NCI-H1105 (cell line): ENCODE data around the gene KRT6A.
A peak's percentile ranks its signal among the peaks of the same experiment; 100 is the strongest.

Experiments used
- DNase-seq: peaks from one replicate; lab custom pipeline; 2025; lab: John Stamatoyannopoulos, UW

KRT6A gene

DNA sequence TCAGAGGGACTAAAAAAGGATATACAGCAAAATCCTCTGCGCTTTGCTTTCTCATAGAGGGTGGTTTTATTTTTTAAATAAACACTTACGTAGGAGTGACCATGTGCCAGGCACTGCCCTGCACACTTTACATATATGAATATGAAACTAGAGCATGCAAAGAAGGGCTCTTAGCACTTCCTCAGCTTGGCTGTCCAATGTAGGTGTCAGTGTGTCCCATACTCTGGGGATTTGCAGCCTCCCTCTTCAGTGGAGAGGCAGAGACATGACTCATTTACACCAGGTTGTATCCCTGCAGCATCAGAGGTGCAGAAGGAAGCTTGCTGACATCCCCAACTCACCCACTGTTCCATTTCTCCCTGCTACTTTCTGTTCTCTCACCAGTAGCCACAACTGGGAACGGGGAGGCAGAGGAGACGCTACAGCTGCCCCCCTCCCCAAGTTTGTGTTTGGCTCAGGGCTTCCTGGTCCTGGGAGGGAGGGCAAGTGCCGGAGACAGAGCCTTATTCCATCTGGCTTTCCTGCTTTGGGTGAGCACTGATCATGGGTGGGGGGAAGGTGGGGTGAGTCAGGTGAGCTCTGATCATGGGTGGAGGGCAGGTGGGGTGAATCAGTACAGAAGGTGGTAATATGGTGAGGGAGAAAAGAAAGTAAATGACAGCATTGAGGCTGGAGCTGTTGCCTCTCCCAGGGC is 32.0 kb upstream of the KRT6A start:
- no peak for DNase-seq

- no peak for DNase-seq
Measured at GRCh38 chr12:52524241-52524897, 31.3 kb upstream of the KRT6A start.

GRCh38 chr12:52523824-52524223 is 30.8 kb upstream of the KRT6A start:
- DNase-seq = no peak

GRCh38 chr12:52522346-52523011 is 29.4 kb upstream of the KRT6A start:
- no peak for DNase-seq

DNA sequence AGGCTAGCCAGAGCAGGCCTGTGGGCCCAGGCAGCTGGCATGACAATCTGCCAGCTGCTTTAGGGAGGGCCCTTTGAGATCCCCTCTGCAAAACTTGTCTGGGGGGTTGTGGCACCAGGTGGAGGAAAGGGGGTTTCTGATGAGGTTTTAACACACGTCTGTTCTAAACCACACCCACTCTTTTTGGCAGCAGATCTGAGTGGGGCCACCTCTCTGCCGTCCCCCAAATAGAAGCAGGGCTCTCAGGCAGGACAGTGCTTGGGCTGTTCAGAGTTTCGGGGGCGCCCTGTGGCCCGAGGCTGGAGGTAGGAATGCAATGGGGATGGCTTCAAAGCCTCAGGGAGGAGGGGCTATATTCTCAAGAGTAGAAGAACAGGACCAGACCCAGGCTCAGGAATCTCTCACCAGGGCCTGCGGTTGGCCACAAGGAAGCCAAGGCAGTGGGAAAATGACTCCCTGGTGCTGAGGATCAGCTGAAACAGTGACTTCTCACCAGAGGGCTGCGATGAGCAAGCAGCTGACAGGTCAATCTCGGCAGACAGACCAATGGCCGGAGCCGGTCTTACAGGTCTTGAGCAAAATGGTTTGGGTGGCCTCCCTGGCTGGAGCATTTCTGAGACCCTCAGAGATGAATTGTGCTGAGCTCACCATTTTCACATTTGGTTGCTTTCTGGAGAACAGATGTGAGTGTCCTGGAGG is 28.7 kb upstream of the KRT6A start:
- DNase-seq = peak; percentile 11

DNA sequence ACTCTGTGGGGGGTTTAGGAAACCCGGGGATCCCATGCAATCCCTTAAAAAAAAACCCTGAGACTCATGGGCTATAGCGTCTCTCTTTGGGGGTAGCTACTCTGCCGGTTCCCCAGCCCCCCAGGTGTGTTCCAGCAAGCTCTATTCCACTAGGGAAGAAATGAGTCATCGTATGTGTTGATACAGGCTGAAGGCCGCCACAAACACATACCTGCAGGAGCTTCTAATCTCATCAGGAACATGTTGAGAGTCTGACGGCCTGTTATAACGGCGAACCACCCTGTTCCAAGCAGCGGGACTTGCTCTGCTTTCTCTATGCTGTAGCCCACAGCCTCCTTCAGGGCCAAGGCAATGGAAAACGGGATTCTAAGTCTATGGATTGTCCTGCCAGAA is 28.1 kb upstream of the KRT6A start:
- DNase-seq = no peak

- no peak for DNase-seq
Measured at GRCh38 chr12:52519826-52520662, 27.0 kb upstream of the KRT6A start, which contains the start of gene KRT5. TSS of gene KRT5 (minus strand) at chr12:52520394. CDS start at chr12:52520296, 98 bp downstream.

DNA sequence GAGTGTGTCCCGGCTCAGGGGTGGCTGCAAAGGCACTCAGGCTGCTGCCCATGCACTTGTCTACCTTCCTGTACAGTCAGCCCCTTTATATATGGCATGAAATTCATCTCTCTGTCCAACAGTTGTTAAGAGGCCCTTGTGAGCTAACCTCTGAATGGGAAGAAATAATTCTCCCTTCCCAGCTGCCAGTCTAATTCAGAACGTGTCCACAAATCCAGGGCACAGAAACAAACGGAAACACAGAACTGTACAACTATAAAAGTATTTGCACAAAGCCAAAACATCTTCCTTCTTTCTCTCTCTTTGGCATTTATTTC is 26.3 kb upstream of the KRT6A start:
- DNase-seq = no peak

DNA sequence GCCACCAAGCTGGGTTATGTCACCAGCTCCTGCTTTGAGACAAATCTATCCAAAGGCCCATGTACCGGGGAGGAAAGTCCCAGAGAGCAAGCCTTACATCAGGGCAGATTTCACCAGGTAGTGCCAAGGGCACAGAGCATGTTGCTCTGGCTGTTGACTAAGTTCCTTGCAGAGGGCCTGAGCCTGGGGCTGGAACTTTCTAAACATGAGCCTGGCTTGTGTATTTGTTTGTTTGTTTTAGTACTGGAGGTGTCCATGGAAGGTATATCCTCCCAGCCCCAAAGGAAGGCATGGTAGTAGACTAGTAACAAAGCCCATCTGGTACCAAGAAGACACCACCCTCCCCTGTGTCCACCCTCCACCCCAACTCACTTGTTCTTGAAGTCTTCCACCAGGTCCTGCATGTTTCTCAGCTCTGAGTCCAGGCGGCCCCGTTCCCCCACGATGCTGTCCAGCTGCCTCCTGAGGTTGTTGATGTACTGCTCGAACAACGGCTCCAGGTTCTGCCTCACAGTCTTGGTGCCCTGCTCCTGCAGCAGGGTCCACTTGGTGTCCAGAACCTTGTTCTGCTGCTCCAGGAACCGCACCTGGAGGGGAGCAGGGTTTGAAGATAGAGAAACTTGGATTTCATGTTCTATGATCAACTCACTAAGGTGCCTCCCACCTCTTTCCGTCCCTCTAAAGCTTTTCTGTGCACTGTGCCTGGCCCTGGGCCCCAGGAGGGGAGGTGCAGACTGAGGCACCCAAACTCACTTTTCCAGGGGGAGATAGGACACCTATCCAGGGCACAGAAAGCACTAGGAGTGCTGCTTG is 25.7 kb upstream of the KRT6A start:
- no peak for DNase-seq

GRCh38 chr12:52517888-52518287 is 24.8 kb upstream of the KRT6A start:
- DNase-seq = no peak

GRCh38 chr12:52517005-52517835 is 24.2 kb upstream of the KRT6A start:
- DNase-seq = no peak

GRCh38 chr12:52515927-52516831 is 23.1 kb upstream of the KRT6A start:
- DNase-seq = no peak

DNA sequence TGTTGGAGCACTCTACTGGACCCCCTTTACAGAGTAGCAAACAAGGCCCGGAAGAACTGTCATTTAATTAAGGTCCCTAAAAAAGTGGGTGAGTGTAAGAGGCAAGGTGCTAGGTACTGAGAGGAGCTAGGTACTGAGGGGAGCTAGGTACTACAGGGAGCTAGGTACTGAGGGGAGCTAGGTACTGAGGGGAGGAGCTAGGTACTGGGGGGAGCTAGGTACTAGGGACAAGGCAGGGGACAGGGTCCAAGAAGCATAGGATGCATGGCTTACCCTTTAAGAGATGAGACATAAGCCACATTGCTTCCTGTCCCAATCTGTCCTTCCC is 22.2 kb upstream of the KRT6A start:
- DNase-seq = no peak

DNA sequence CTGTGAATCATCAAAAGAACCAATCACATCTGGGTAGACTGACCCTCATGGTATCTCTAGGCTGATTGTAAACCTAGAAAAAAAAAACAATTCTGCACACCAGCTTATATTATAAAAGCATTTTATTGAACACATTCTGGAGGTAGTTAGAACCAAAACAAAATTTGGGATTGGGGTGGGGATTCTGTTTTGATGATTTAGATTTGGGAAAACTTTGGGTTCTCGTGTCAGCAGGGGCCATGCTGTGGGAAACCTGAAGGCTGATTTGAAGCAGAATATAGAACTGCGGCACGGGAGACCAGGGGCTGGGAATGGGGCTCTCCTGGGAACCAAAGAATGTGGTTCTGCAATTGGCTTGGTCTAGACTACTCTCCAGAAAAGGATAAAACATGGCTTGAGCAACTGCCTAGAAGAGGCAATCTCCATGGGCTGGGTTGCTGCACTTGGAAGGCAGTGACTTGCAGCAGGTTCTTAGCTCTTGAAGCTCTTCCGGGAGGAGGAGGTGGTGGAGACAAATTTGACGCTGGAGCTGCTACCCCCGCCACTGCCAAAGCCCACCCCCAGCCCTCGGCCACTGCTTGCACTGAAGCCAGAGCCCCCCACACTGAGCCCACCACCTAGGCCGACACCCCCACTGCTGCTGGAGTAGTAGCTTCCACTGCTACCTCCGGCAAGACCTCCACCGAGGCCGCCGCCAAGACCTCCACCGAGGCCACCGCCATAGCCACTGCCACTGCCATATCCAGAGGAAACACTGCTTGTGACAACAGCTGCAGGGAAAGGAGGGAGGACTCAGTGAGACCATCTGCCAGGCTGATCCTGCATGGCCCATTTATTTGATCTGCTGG is 21.6 kb upstream of the KRT6A start:
- DNase-seq = no peak

- no peak for DNase-seq
Measured at GRCh38 chr12:52513736-52514135, 20.7 kb upstream of the KRT6A start.

DNA sequence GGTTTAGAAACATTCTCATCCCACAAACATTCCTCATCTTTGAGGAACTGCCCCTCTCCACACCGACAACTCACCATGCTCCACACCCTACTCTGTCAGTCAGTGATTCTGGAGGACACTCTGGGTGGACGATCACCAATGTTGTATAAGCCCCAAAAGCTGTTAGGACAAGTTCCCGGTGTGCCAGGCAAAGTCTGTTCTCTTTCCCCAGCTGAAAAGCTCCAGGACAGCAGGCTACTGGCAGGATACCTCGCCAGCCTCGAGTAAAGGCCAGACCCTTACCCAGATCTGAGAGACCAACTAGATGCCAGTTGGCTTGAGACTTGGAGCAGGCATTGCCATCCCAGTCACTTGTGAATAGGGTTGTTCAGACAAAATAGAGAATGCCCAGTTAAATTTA is 15.2 kb upstream of the KRT6A start:
- no peak for DNase-seq

DNA sequence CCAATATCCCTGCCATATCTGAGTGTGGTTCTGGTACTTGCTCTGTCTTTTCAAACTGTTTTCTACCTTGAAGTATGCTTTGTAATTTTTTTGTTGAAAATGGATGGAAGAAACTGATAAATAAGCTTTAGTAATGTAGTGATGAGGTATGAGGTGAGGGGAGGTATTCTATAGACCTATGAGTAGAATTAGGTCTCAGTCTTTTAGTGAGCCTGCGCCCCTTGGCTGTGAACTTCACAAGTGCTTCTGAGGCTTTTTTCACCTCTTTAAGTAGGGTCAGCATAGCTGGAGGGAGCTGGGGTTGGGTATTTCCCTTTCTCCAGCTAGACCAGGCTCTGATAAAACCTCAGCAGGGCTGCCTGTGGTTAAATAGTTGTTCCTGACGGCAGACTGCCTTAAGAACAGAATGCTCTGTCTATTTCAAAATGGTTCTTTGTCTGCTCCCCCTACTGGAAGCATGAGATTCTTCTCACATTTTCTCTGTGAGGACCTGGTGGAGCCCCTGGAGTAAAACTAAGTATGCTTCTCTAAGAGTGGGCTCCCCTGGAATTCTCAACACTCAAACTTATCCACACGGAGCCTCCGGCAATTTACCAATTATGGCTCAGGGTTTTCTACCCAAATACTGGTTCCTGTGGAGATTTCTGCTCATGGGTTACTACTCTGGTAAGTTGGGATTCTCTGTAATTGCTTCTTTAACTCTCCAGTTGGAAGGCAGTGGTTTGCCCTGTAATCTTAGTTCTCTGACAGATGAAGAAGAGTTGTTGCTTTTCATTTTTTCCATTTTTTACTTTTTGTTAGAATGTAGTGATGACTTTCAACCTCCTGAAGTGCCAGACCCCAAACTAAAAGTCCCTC is 14.0 kb upstream of the KRT6A start:
- no peak for DNase-seq
